GM13977 (cell line): ENCODE results near the gene CYGB.
"Not testable (repeated sequence)": the region's sequence is repeated elsewhere in the genome, so short reads cannot be mapped to it uniquely, and the experiment has no call there.

Experiments
- DNase-seq: peaks from one replicate; pipeline ENCODE4 v3.0.0; 2012; ENCODE audit warnings: low spot score
- in situ Hi-C: fragments of 300-500 bp; cut with MboI; formaldehyde crosslinking; loops from one replicate; pipeline ENCODE4 v1.12.0; 2022; ENCODE audit warnings: low sequenced_read_pairs, low pct_unique_long_range_greater_than_20kb, mixed read lengths, inconsistent platforms; ENCODE audit not compliant: unreplicated experiment
- TF ChIP-seq, protein P1 (sequence below): IDR thresholded peaks from 2 replicates; pipeline ENCODE4 v1.5.1; 2012; ENCODE audit warnings: mild to moderate bottlenecking, control low read depth; ENCODE audit not compliant: insufficient read depth; ENCODE audit errors: extremely low read depth, missing control alignments

Gene CYGB

GRCh38 chr17:76562734-76563148 lies 25.2 kb upstream of the CYGB start:
- TF ChIP-seq, protein P1, sequence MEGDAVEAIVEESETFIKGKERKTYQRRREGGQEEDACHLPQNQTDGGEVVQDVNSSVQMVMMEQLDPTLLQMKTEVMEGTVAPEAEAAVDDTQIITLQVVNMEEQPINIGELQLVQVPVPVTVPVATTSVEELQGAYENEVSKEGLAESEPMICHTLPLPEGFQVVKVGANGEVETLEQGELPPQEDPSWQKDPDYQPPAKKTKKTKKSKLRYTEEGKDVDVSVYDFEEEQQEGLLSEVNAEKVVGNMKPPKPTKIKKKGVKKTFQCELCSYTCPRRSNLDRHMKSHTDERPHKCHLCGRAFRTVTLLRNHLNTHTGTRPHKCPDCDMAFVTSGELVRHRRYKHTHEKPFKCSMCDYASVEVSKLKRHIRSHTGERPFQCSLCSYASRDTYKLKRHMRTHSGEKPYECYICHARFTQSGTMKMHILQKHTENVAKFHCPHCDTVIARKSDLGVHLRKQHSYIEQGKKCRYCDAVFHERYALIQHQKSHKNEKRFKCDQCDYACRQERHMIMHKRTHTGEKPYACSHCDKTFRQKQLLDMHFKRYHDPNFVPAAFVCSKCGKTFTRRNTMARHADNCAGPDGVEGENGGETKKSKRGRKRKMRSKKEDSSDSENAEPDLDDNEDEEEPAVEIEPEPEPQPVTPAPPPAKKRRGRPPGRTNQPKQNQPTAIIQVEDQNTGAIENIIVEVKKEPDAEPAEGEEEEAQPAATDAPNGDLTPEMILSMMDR = no peak
- DNase-seq = no peak
- in situ Hi-C loops = no loop called here

- in situ Hi-C loops = no loop called here
- no peak for DNase-seq
- TF ChIP-seq, protein P1 = no peak
Measured at GRCh38 chr17:76561799-76562268, 24.3 kb upstream of the CYGB start.

GRCh38 chr17:76561332-76561731 lies 23.8 kb upstream of the CYGB start:
- DNase-seq = no peak
- in situ Hi-C loops = no loop called here

DNA sequence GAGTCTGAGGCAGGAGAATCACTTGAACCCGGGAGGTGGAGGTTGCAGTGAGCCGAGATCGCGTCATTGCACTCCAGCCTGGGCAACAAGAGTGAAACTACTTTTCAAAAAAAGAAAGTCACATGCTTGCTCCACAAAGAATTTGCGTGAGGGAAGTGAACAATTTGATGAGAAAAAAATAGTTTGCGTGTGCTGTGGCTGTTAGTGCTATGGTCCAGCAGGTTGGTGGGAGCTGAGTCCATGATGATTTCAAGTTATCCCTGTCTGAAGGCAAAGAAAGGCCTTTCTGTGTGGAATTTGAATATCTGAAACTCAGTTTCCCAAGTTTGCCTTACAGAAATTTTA lies 23.3 kb upstream of the CYGB start:
- TF ChIP-seq, protein P1 = no peak
- in situ Hi-C loops = no loop called here
- no peak for DNase-seq

More at GRCh38 chr17:76561332-76561731, 23.8 kb upstream of the CYGB start:
- TF ChIP-seq, protein P1 = no peak

DNA sequence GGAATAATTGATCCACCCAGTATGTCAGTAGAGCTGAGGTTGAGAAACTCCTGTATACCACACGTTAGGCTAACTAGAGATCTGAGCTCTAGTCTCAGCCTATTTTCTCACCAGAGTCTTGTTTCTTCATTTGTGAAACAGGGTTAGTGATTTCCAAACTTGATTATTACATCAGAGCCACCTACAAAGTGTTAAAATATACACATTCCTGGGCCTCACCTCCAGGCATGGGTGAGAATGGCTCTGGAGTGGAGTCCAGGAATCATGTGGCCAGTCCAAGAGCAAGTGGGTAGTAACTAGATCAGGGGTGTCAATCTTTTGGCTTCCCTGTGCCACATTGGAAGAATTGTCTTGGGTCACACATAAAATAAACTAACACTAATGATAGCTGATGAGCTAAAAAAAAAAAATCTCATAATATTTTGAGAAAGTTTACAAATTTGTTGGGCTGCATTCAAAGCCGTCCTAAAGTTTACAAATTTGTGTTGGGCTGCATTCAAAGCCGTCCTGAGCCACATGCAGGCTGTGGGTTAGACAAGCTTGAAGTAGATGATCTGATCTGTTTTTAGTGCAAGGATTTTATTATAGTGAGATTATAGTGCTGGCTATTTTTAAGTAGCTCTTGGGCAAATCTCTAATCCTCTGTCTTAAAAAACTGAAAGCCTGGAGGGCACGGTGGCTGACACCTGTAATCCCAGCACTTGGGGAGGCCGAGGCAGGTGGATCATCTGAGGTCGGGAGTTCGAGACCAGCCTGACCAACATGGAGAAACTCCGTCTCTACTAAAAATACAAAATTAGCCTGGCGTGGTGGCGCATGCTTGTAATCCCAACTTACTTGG lies 22.7 kb upstream of the CYGB start:
- in situ Hi-C loops = no loop called here
- DNase-seq = no peak
- TF ChIP-seq, protein P1 = no peak

DNA sequence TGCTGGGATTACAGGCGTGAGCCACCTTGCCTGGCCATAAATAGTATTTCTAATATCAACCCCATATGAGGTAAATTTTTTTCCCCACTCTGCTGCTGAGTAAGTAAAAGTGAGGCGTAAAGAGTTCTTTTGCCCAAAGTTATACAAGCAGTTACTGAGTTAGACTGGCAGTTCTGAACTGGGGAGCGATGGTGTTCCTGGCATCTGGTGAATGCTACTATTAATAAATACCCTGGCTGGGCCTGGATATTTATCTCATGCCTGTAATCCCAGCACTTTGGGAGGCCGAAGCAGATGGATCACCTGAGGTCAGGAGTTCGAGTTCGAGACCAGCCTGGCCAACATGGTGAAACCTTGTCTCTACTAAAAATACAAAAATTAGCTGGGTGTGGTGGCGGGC lies 22.0 kb upstream of the CYGB start:
- in situ Hi-C loops, DNase-seq: not testable (repeated sequence)
